Suppressor macrophage treated with lipopolysaccharide for 1 hour (primary cell): Measurements from ENCODE around the gene UTP14C.
A peak's percentile ranks its signal among the peaks of the same experiment; 100 is the strongest.
"Not testable (repeated sequence)": the region's sequence is repeated elsewhere in the genome, so short reads cannot be mapped to it uniquely, and the experiment has no call there.

Experiments used
- DNase-seq, 3 donors: peaks; one replicate each; pipeline ENCODE4 v3.0.0-alpha.2; 2020 to 2022

UTP14C gene

GRCh38 chr13:52003541-52003940 lies 20.9 kb upstream of the UTP14C start:
- DNase-seq = no peak

- no peak for DNase-seq
These were observed 19.9 kb upstream of the UTP14C start for GRCh38 chr13:52004511-52005170.

GRCh38 chr13:52005841-52006522 lies 18.5 kb upstream of the UTP14C start:
- no peak for DNase-seq

- no peak for DNase-seq
These were observed 17.8 kb upstream of the UTP14C start for GRCh38 chr13:52006523-52007245.

GRCh38 chr13:52009946-52010345 lies 14.5 kb upstream of the UTP14C start:
- no peak for DNase-seq

GRCh38 chr13:52010890-52011631 lies 13.4 kb upstream of the UTP14C start, which contains the start of gene ATP7B:
TSS of gene ATP7B (minus strand) at chr13:52011450. CDS start at chr13:52011337, 113 bp downstream.
- peak in 2 of 3 donors; percentile 19 to 31 for DNase-seq

GRCh38 chr13:52011632-52012511 lies 12.6 kb upstream of the UTP14C start, which contains the start of gene ALG11:
TSS of gene ALG11 (plus strand) at chr13:52012398. CDS start at chr13:52012419, 21 bp downstream.
- peak; percentile 100 for DNase-seq

GRCh38 chr13:52012512-52012836 lies 12.0 kb upstream of the UTP14C start:
- DNase-seq = no peak

GRCh38 chr13:52016296-52016695 lies 8.2 kb upstream of the UTP14C start:
- no peak for DNase-seq

- no peak for DNase-seq
These were observed 4.3 kb upstream of the UTP14C start for GRCh38 chr13:52020191-52020590.

- no peak for DNase-seq
These were observed 2.1 kb upstream of the UTP14C start for GRCh38 chr13:52022356-52022755.

- DNase-seq = no peak
These were observed 1.2 kb downstream of the UTP14C start for GRCh38 chr13:52025475-52026245.

- no peak for DNase-seq
These were observed 1.7 kb downstream of the UTP14C start for GRCh38 chr13:52026246-52026626.

- DNase-seq = no peak
These were observed 3.3 kb downstream of the UTP14C start for GRCh38 chr13:52027832-52028231.

- DNase-seq = no peak
These were observed 5.1 kb downstream of the UTP14C start for GRCh38 chr13:52029569-52029968.

- DNase-seq = not testable (repeated sequence)
These were observed 5.9 kb downstream of the UTP14C start for GRCh38 chr13:52030401-52030800.

GRCh38 chr13:52033039-52033438 lies 8.5 kb downstream of the UTP14C start:
- no peak for DNase-seq

- DNase-seq = no peak
These were observed 10.2 kb downstream of the UTP14C start for GRCh38 chr13:52034616-52035226.

GRCh38 chr13:52036037-52036436 lies 11.5 kb downstream of the UTP14C start:
- no peak for DNase-seq

- DNase-seq = no peak
These were observed 19.2 kb downstream of the UTP14C start for GRCh38 chr13:52043675-52044074.

GRCh38 chr13:52047463-52047862 lies 23.0 kb downstream of the UTP14C start:
- DNase-seq = no peak
